DOHH2 (cell line): ENCODE data around the gene ZBTB46.

ENCODE experiments used
- H3F3A ChIP-seq: fragments of 200-600 bp; sonication (generic), shearing (Covaris generic); 2 replicates; pipeline ENCODE4 v1.6.0; 2016; ENCODE audit warnings: antibody characterized with exemption, mild to moderate bottlenecking; ENCODE audit not compliant: control insufficient read depth, insufficient read depth
- H3K27ac ChIP-seq: fragments of 200-600 bp; sonication (generic); 2 replicates; pipeline ENCODE4 v1.5.1; 2014; ENCODE audit warnings: low read depth, mild to moderate bottlenecking, low read length, moderate library complexity
- H3K27me3 ChIP-seq: fragments of 200-600 bp; sonication (generic); 2 replicates; pipeline ENCODE4 v1.6.1; 2014; ENCODE audit warnings: mild to moderate bottlenecking, low read length, mixed read lengths; ENCODE audit not compliant: control insufficient read depth
- H3K36me3 ChIP-seq: fragments of 200-600 bp; sonication (generic); 2 replicates; pipeline ENCODE4 v1.6.1; 2014; ENCODE audit warnings: mild to moderate bottlenecking, low read length, moderate library complexity, mixed read lengths; ENCODE audit not compliant: control insufficient read depth
- H3K4me1 ChIP-seq: fragments of 200-600 bp; sonication (generic); 2 replicates; pipeline ENCODE4 v1.6.1; 2014; ENCODE audit warnings: mild to moderate bottlenecking, low read length, mixed read lengths; ENCODE audit not compliant: control insufficient read depth
- H3K4me2 ChIP-seq: fragments of 200-600 bp; sonication (generic); 2 replicates; pipeline ENCODE4 v1.6.0; 2014; ENCODE audit warnings: mild to moderate bottlenecking, low read length, moderate library complexity
- H3K4me3 ChIP-seq: fragments of 200-600 bp; sonication (generic); 2 replicates; pipeline ENCODE4 v1.5.1; 2014; ENCODE audit warnings: mild to moderate bottlenecking, low read length, mixed read lengths
- H3K79me2 ChIP-seq: fragments of 200-600 bp; sonication (generic); 2 replicates; pipeline ENCODE4 v1.6.1; 2014; ENCODE audit warnings: mild to moderate bottlenecking, low read length, mixed read lengths; ENCODE audit not compliant: control insufficient read depth
- H3K9me2 ChIP-seq: fragments of 200-600 bp; sonication (generic); replicated peaks from 2 replicates; pipeline ENCODE4 v1.6.1; 2014; ENCODE audit warnings: mild to moderate bottlenecking, low read length, mixed read lengths; ENCODE audit not compliant: control insufficient read depth
- H3K9me3 ChIP-seq: fragments of 200-600 bp; sonication (generic); 2 replicates; pipeline ENCODE4 v1.6.1; 2014; ENCODE audit warnings: antibody characterized with exemption, low read length, mixed read lengths; ENCODE audit not compliant: control insufficient read depth, insufficient read depth
- H4K20me1 ChIP-seq: fragments of 200-600 bp; sonication (generic); 2 replicates; pipeline ENCODE4 v1.6.0; 2014; ENCODE audit warnings: low read depth, mild to moderate bottlenecking, antibody characterized with exemption, low read length, moderate library complexity; ENCODE audit not compliant: control insufficient read depth, insufficient read depth
- EZH2phosphoT487 ChIP-seq: fragments of 200-600 bp; sonication (generic); IDR thresholded peaks from 2 replicates; pipeline ENCODE4 v1.6.1; 2017; ENCODE audit warnings: borderline replicate concordance, mild to moderate bottlenecking, antibody characterized with exemption, low read length, moderate library complexity, mixed read lengths
- TF ChIP-seq, protein P1 (sequence below): fragments of 200-600 bp; sonication (generic); IDR thresholded peaks from one replicate; pipeline ENCODE4 v1.5.1; 2014; ENCODE audit warnings: antibody characterized with exemption, mild to moderate bottlenecking, low read depth, low read length; ENCODE audit not compliant: poor library complexity, severe bottlenecking

ZBTB46 gene

DNA sequence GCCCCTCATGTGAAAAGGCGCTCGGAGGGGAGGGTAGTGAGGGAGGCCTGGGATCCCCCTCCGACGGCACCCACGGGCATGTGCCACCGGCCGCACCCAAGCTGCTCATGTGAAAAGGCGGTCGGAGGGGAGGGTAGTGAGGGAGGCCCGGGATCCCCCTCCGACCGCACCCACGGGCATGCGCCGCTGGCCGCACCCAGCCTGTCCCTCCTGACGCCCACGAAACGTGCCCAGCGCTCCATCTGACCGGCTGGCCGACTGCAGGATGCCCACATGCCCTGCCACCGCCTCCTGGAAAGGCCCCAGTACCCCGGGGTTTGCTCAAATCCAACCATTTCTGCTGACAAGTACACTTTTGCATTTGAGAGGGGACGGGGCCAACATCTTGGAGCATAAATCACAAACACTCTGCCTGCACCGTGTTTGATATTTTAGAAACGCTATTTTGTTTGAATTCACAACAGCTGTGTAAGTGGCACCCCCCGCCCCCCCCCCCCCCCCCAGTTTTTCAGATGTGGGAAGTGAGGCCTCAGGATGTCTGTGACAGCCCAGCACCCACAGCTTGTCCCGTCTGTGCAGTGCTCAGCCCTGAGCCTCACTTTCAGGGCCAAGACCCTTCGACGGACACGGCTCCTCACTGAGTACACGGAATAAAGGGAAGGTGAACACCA, 57.4 kb downstream of the ZBTB46 start:
- no peak overlapping the region for H3K27ac ChIP-seq
- H3K9me2 ChIP-seq: no peaks in the 10 kb centered on the region
- H3F3A ChIP-seq: no peaks in the 10 kb centered on the region
- H3K4me2 ChIP-seq: no peak overlapping the region
- no peak overlapping the region for H3K4me3 ChIP-seq
- no peaks in the 10 kb centered on the region for H3K36me3 ChIP-seq
- H4K20me1 ChIP-seq: no peaks in the 10 kb centered on the region
- H3K4me1 ChIP-seq: no peaks in the 10 kb centered on the region
- H3K9me3 ChIP-seq: no peaks in the 10 kb centered on the region
- TF ChIP-seq, protein P1, sequence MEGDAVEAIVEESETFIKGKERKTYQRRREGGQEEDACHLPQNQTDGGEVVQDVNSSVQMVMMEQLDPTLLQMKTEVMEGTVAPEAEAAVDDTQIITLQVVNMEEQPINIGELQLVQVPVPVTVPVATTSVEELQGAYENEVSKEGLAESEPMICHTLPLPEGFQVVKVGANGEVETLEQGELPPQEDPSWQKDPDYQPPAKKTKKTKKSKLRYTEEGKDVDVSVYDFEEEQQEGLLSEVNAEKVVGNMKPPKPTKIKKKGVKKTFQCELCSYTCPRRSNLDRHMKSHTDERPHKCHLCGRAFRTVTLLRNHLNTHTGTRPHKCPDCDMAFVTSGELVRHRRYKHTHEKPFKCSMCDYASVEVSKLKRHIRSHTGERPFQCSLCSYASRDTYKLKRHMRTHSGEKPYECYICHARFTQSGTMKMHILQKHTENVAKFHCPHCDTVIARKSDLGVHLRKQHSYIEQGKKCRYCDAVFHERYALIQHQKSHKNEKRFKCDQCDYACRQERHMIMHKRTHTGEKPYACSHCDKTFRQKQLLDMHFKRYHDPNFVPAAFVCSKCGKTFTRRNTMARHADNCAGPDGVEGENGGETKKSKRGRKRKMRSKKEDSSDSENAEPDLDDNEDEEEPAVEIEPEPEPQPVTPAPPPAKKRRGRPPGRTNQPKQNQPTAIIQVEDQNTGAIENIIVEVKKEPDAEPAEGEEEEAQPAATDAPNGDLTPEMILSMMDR: no peak
- TF ChIP-seq EZH2phosphoT487: no peak
- H3K79me2 ChIP-seq: no peaks in the 10 kb centered on the region
- peaks cover 11% of the 10 kb centered on the region for H3K27me3 ChIP-seq

DNA sequence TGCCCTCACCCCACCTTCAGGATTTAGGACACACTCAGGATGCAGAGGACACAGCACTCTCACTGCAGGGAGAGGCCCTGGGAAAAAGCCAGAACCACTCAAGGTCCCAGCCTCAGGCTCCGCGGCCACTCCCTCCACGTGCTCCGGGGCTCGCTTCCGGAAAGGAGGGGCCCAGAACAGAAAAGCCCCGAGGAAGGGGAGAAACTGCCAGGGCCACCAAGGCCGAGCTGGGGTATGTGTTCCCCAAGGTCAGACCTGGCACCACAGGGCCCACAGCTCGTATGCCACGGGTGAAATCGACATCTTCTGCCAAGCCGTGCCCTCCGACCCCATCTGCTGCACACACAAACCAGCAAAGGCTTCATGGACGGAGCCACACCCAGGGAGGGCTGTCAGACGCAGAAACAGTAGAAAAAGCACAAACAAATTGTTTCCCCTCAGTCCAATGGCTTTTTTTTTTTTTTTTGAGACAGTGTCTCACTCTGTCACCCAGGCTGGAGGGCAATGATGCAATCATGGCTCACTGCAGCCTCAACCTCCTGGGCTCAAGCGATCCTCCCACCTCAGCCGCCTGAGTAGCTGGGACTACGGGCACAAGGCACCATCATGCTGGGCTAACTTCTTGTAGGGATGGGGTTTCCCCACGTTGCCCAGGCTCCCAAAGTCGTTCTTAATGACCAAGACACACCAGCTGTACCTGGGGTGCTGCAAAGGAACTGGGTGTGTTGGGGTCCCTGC, 58.1 kb downstream of the ZBTB46 start:
- no peaks in the 10 kb centered on the region for H3K9me3 ChIP-seq
- no peak overlapping the region for H3K4me2 ChIP-seq
- TF ChIP-seq, protein P1: no peak
- TF ChIP-seq EZH2phosphoT487: no peak
- H3K4me1 ChIP-seq: no peaks in the 10 kb centered on the region
- no peak overlapping the region for H3K27ac ChIP-seq
- no peaks in the 10 kb centered on the region for H4K20me1 ChIP-seq
- no peaks in the 10 kb centered on the region for H3F3A ChIP-seq
- peaks cover 11% of the 10 kb centered on the region for H3K27me3 ChIP-seq
- H3K36me3 ChIP-seq: no peaks in the 10 kb centered on the region
- H3K79me2 ChIP-seq: no peaks in the 10 kb centered on the region
- no peak overlapping the region for H3K4me3 ChIP-seq
- no peaks in the 10 kb centered on the region for H3K9me2 ChIP-seq

GRCh38 chr20:63771046-63771707, 59.9 kb downstream of the ZBTB46 start:
- Histone ChIP-seq H3K27me3 (peaks cover 11% of the 10 kb centered on the region), H4K20me1 (no peaks in the 10 kb centered on the region), H3K9me3 (no peaks in the 10 kb centered on the region), H3K36me3 (no peaks in the 10 kb centered on the region), H3K79me2 (no peaks in the 10 kb centered on the region), H3K4me3 (no peak overlapping the region), H3K9me2 (no peaks in the 10 kb centered on the region), H3K4me1 (no peaks in the 10 kb centered on the region), H3K4me2 (no peak overlapping the region), H3F3A (no peaks in the 10 kb centered on the region), H3K27ac (no peak overlapping the region)
- no peak for TF ChIP-seq EZH2phosphoT487
